ENCODE measurements around the gene POLR2A. TPM values are rescaled to one million over a fixed set of nuclear protein-coding genes. Genes with fewer than 3 reads are reported as not detected.
A peak's percentile ranks its signal among the peaks of the same experiment; 100 is the strongest.

POLR2A gene
- total and polyA plus RNA-seq, 2 of the 13 experiments (the other 11 are each of a cell fraction or from before 2014, with no cell fraction given) = 17.8 to 18.3 TPM

GRCh38 chr17:7437369-7437863, 46.8 kb upstream of the POLR2A start:
- peaks cover 44% of the 10 kb centered on the region for H3K4me1 ChIP-seq (ENCODE audit: insufficient read depth, low read length)
- DNase-seq (ENCODE audit: low spot score) = no peak
- 95% methylated on average over 14 of the region's 31 CpGs for WGBS (ENCODE audit: low lambda C conversion rate)
- no peaks in the 10 kb centered on the region for H3K9me3 ChIP-seq (ENCODE audit: low read length)
- in situ Hi-C loops (cut with HindIII; ENCODE audit: extremely low pct_ligation_motif_present, low pct_unique_long_range_greater_than_20kb) = loop anchor here (5.0 kb wide), 2 partner anchors 40 to 80 kb away; partner anchors contain the start of genes TMEM95 and ZBTB4
- CTCF ChIA-PET (ENCODE audit: low intra/inter-chr PET ratio, low total read pairs) = interaction anchor here (2.1 kb wide), 1 partner anchor 81 kb away, joined by 11 read pairs; no protein-coding TSS in a partner anchor
- TF ChIP-seq ZSCAN21 (CRISPR knock-in tag; IDR thresholded peaks at IDR 0.05; ENCODE audit: borderline replicate concordance) (no peak), ZNF563 (CRISPR knock-in tag; IDR thresholded peaks at IDR 0.05) (no peak), ZC3H13 (CRISPR knock-in tag; IDR thresholded peaks at IDR 0.05) (no peak), GTF2F1 (IDR thresholded peaks at IDR 0.05; ENCODE audit: low read length) (no peak), GMEB1 (CRISPR knock-in tag; IDR thresholded peaks at IDR 0.05; ENCODE audit: borderline replicate concordance) (no peak), ZNF577 (CRISPR knock-in tag; IDR thresholded peaks at IDR 0.05; ENCODE audit: borderline replicate concordance, low read depth) (no peak), RNF219 (CRISPR knock-in tag; IDR thresholded peaks at IDR 0.05) (no peak), ZSCAN25 (CRISPR knock-in tag; IDR thresholded peaks at IDR 0.05) (no peak), RARG (CRISPR knock-in tag; IDR thresholded peaks at IDR 0.05; ENCODE audit: low read depth) (no peak), ZBTB7A (CRISPR knock-in tag; IDR thresholded peaks at IDR 0.05) (no peak)
- TF ChIP-seq, protein P1, sequence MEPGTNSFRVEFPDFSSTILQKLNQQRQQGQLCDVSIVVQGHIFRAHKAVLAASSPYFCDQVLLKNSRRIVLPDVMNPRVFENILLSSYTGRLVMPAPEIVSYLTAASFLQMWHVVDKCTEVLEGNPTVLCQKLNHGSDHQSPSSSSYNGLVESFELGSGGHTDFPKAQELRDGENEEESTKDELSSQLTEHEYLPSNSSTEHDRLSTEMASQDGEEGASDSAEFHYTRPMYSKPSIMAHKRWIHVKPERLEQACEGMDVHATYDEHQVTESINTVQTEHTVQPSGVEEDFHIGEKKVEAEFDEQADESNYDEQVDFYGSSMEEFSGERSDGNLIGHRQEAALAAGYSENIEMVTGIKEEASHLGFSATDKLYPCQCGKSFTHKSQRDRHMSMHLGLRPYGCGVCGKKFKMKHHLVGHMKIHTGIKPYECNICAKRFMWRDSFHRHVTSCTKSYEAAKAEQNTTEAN (CRISPR knock-in tag; conservative IDR thresholded peaks at IDR 0.05) = no peak
- TF ChIP-seq, protein P2, sequence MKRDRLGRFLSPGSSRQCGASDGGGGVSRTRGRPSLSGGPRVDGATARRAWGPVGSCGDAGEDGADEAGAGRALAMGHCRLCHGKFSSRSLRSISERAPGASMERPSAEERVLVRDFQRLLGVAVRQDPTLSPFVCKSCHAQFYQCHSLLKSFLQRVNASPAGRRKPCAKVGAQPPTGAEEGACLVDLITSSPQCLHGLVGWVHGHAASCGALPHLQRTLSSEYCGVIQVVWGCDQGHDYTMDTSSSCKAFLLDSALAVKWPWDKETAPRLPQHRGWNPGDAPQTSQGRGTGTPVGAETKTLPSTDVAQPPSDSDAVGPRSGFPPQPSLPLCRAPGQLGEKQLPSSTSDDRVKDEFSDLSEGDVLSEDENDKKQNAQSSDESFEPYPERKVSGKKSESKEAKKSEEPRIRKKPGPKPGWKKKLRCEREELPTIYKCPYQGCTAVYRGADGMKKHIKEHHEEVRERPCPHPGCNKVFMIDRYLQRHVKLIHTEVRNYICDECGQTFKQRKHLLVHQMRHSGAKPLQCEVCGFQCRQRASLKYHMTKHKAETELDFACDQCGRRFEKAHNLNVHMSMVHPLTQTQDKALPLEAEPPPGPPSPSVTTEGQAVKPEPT (CRISPR knock-in tag; IDR thresholded peaks at IDR 0.05; ENCODE audit: low read depth) = no peak
- peaks cover 2 to 12% of the 10 kb centered on the region in 2 experiments; a peak in 3 of 5 replicates for H3K27me3 ChIP-seq (ENCODE audit: control insufficient read depth in 1 of 2, insufficient read depth in 2 of 2, low read length in 2 of 2)
- H3K4me2 ChIP-seq (ENCODE audit: low read depth, low read length) = 0 out of 2 replicates have a peak overlapping the region, but pooled peaks have one; percentile 12
- H3K9ac ChIP-seq (ENCODE audit: insufficient read depth, low read depth, low read length) = no peak overlapping the region
- intact Hi-C loops (cut with micrococcal nuclease; ENCODE audit: unreplicated experiment) = loop anchor here (2.0 kb wide), 1 partner anchor 77 kb away; no protein-coding TSS in a partner anchor
- no peak overlapping the region for H2AFZ ChIP-seq (ENCODE audit: low read length)
- no peaks in the 10 kb centered on the region for H3K79me2 ChIP-seq (ENCODE audit: insufficient read depth, low read length)
- no peaks in the 10 kb centered on the region for H3K36me3 ChIP-seq (replicated peaks in 1 of 2; ENCODE audit: control insufficient read depth in 1 of 2, insufficient read depth in 2 of 2, low read length in 2 of 2)
- no peak for FAIRE-seq
- no peak overlapping the region; a peak in 2 of 6 replicates for H3K4me3 ChIP-seq (replicated peaks in 1 of 3; ENCODE audit: insufficient read depth in 1 of 3, low read depth in 2 of 3, low read length in 3 of 3)
- no peak overlapping the region for H3K27ac ChIP-seq (ENCODE audit: extremely low read length, insufficient read depth, low read length)
- POLR2A ChIA-PET = interaction anchor here (1.8 to 3.8 kb wide), 4 partner anchors 8 to 47 kb away, joined by 4 to 52 read pairs (median 28); partner anchors contain the start of genes CHRNB1, POLR2A and TMEM256
- BruUV-seq (replicated peaks) = no TSS peak
- no peak for ATAC-seq
- no peaks in the 10 kb centered on the region for H4K20me1 ChIP-seq (ENCODE audit: insufficient read depth, low read length)

Data from HepG2 (cell line).